Activated gamma-delta T cell treated with anti-CD3 and anti-CD28 coated beads, Interleukin-2, amount 50 U/mL, for 16 hours (primary cell): ENCODE results near the gene RBM38.
"Not testable (repeated sequence)": the region's sequence is repeated elsewhere in the genome, so short reads cannot be mapped to it uniquely, and the experiment has no call there.

ENCODE experiments used
- DNase-seq: peaks from one replicate; pipeline ENCODE4 v3.0.0-alpha.2; 2020; ENCODE audit warnings: low read depth

RBM38 gene

GRCh38 chr20:57390604-57391438, at the start of gene RBM38:
Gene RBM38 (plus strand): TSS chr20:57391396. CDS start chr20:57391582, 186 bp downstream.
- DNase-seq, result peak; percentile 64

GRCh38 chr20:57341663-57342062, 49.5 kb upstream of the RBM38 start:
- DNase-seq, result no peak

GRCh38 chr20:57342829-57343228, 48.4 kb upstream of the RBM38 start:
- DNase-seq, result no peak

GRCh38 chr20:57346477-57346876, 44.7 kb upstream of the RBM38 start:
- peak; percentile 40 for DNase-seq

GRCh38 chr20:57347393-57347792, 43.8 kb upstream of the RBM38 start:
- no peak for DNase-seq

GRCh38 chr20:57348200-57348921, 42.8 kb upstream of the RBM38 start:
- not testable (repeated sequence) for DNase-seq

- not testable (repeated sequence) for DNase-seq
These were observed 42.1 kb upstream of the RBM38 start for GRCh38 chr20:57348922-57349574.

- DNase-seq, result no peak
These were observed 41.0 kb upstream of the RBM38 start for GRCh38 chr20:57350081-57350710.

- not testable (repeated sequence) for DNase-seq
These were observed 40.5 kb upstream of the RBM38 start for GRCh38 chr20:57350726-57351041.

- DNase-seq, result peak; percentile 87
These were observed 40.0 kb upstream of the RBM38 start, which contains the start of gene RAE1 for GRCh38 chr20:57351042-57351783. Gene RAE1 (plus strand): TSS chr20:57351255. CDS start chr20:57354039, 2,784 bp downstream.

- DNase-seq, result no peak
These were observed 38.9 kb upstream of the RBM38 start for GRCh38 chr20:57352305-57352704.

- DNase-seq, result no peak
These were observed 37.8 kb upstream of the RBM38 start for GRCh38 chr20:57353351-57353750.

GRCh38 chr20:57361517-57361916, 29.7 kb upstream of the RBM38 start:
- no peak for DNase-seq

GRCh38 chr20:57364451-57364850, 26.7 kb upstream of the RBM38 start:
- no peak for DNase-seq

GRCh38 chr20:57369596-57369995, 21.6 kb upstream of the RBM38 start:
- no peak for DNase-seq

GRCh38 chr20:57370316-57370715, 20.9 kb upstream of the RBM38 start:
- no peak for DNase-seq

- no peak for DNase-seq
These were observed 19.8 kb upstream of the RBM38 start for GRCh38 chr20:57371363-57371762.

GRCh38 chr20:57372157-57372556, 19.0 kb upstream of the RBM38 start:
- DNase-seq, result no peak

- no peak for DNase-seq
These were observed 18.4 kb upstream of the RBM38 start for GRCh38 chr20:57372581-57373350.

- DNase-seq, result no peak
These were observed 16.8 kb upstream of the RBM38 start for GRCh38 chr20:57374343-57374930.
